Panc1 (cell line): ENCODE data around the gene GNAS-AS1.
"Not testable (repeated sequence)": the region's sequence is repeated elsewhere in the genome, so short reads cannot be mapped to it uniquely, and the experiment has no call there.

Experiments used
- POLR2AphosphoS5 ChIP-seq: IDR thresholded peaks from 2 replicates; pipeline ENCODE4 v1.6.1; 2012; ENCODE audit warnings: mild to moderate bottlenecking, low read depth, low read length, moderate library complexity
- REST ChIP-seq, 2 experiments: IDR thresholded peaks; 2 replicates each; pipeline ENCODE4 v1.6.1; 2011 to 2012; ENCODE audit warnings: low read depth in 2 of 2, control low read depth in 1 of 2, low read length in 1 of 2, mild to moderate bottlenecking in 1 of 2, moderate library complexity in 1 of 2; ENCODE audit not compliant: insufficient read depth in 1 of 2
- TCF7L2 ChIP-seq: IDR thresholded peaks from 2 replicates; pipeline ENCODE4 v1.6.1; 2011; ENCODE audit warnings: mild to moderate bottlenecking, low read depth, low read length, inconsistent platforms
- TF ChIP-seq, protein P1 (sequence below): fragments of 450-650 bp; IDR thresholded peaks from 2 replicates; pipeline ENCODE4 v1.5.1; 2017; ENCODE audit warnings: mild to moderate bottlenecking

- not testable (repeated sequence) for TF ChIP-seq POLR2AphosphoS5; REST (IDR thresholded peaks at IDR 0.05; ENCODE audit: insufficient read depth in 1 of 2, low read depth in 2 of 2, low read length in 1 of 2); TCF7L2
- TF ChIP-seq, protein P1, sequence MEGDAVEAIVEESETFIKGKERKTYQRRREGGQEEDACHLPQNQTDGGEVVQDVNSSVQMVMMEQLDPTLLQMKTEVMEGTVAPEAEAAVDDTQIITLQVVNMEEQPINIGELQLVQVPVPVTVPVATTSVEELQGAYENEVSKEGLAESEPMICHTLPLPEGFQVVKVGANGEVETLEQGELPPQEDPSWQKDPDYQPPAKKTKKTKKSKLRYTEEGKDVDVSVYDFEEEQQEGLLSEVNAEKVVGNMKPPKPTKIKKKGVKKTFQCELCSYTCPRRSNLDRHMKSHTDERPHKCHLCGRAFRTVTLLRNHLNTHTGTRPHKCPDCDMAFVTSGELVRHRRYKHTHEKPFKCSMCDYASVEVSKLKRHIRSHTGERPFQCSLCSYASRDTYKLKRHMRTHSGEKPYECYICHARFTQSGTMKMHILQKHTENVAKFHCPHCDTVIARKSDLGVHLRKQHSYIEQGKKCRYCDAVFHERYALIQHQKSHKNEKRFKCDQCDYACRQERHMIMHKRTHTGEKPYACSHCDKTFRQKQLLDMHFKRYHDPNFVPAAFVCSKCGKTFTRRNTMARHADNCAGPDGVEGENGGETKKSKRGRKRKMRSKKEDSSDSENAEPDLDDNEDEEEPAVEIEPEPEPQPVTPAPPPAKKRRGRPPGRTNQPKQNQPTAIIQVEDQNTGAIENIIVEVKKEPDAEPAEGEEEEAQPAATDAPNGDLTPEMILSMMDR = not testable (repeated sequence)
Measured at GRCh38 chr20:58828804-58829203, 21.9 kb downstream of the GNAS-AS1 start.
